ENCODE results near the gene ERCC5.

ERCC5 gene

DNA sequence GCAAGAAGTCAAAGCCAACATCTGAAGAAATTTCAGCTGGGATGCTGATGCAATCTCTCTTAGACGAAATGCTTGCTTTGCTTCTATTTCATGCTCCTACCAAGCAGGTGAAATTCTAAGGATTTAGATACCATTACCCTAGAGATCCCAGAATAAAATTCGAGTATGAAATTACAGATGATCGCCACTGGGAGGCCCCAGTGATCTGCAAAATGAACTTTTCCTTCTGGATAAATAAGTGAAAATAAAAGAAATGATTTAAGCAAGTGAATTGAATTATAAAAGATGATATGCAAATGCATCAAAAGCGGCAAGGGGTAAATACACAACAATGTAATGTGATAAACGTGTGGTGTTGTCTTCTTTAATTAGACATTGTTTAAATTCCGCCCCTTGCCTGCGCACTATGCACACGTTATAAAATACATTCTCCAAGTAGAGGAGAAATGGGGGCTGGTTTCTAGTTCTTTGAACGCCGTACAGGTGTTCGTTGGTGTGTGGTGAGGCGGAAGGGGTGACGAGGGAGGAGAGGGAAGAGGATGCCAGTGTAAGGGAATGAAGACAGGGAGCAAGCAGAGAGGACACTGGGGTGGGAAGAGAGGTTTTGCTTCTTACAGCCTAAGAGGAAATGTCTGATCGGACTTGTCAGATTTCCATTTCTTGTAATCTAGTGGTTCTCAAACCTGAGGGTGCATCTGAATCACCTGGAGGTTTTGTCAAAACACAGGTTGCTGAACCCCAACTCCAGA is 58.0 kb downstream of the ERCC5 start:
- no peak overlapping the region for H3K27ac ChIP-seq
- TF ChIP-seq ZFX (IDR thresholded peaks at IDR 0.05; ENCODE audit: borderline replicate concordance) = no peak
- TF ChIP-seq, protein P1, sequence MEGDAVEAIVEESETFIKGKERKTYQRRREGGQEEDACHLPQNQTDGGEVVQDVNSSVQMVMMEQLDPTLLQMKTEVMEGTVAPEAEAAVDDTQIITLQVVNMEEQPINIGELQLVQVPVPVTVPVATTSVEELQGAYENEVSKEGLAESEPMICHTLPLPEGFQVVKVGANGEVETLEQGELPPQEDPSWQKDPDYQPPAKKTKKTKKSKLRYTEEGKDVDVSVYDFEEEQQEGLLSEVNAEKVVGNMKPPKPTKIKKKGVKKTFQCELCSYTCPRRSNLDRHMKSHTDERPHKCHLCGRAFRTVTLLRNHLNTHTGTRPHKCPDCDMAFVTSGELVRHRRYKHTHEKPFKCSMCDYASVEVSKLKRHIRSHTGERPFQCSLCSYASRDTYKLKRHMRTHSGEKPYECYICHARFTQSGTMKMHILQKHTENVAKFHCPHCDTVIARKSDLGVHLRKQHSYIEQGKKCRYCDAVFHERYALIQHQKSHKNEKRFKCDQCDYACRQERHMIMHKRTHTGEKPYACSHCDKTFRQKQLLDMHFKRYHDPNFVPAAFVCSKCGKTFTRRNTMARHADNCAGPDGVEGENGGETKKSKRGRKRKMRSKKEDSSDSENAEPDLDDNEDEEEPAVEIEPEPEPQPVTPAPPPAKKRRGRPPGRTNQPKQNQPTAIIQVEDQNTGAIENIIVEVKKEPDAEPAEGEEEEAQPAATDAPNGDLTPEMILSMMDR (IDR thresholded peaks at IDR 0.05) = peak; percentile 68

DNA sequence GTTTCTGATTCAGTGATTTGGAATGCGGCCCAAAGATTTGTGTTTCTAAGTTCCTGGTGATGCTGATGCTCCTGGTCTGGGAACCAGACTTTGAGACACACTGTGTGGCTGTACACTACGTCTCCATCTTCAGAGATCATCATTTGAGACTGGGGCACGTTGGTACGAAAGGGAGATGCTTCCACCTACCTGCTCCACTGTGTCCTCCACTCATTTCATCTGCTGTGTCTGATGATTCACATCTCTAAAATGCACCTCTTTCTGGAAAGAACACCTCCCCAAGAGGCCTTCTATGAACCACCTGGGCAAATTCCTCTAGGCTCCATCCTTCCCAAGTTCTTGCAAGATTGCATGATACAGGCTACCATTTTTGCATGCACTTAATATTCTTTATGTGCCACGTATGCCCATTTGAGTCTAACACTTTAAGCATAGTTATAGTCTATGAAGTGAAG is 58.6 kb downstream of the ERCC5 start:
- TF ChIP-seq, protein P1 (IDR thresholded peaks at IDR 0.05) = no peak
- no peak for TF ChIP-seq ZFX (IDR thresholded peaks at IDR 0.05; ENCODE audit: borderline replicate concordance)
- H3K27ac ChIP-seq = no peak overlapping the region

DNA sequence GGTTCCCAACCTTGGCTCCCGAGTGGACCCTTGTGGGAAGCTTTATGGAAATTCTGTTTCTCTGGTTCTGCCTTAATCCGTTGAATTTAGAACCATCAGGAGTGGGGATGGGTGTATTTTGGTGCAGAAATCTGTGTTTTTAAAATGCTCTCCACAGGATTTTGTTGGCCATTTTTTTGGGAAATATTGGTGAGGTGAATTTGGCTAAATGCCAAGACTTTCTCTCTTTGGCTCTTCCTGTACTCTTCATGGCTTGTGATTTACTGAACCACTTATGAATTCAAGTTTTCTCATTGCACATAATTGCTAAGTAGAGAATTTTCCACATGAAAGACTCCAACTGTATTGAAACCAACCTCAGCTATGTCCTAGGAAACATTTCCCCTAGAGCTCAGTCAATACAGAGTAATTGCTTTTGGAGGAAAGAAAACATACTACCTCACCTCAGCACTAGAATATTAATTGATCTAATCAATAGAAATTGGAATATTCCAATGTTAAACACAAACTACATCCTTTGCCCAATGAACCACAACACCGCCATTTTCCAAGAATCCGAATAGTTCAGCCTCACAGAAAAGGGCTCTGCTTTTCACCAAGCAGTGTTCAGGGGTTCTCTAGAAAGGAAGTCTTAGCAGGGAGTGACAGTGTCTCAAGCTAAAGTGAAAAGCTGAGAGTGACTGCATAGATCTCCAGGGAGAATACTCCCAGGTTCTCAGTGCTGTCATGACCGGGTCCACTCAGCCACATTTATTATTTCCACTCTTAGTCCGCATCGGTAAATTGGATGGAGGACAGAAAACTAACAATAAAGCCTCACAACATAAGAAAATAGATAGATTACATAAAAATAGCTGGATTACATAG is 60.3 kb downstream of the ERCC5 start:
- TF ChIP-seq ZFX (IDR thresholded peaks at IDR 0.05; ENCODE audit: borderline replicate concordance) = no peak
- TF ChIP-seq, protein P1 (IDR thresholded peaks at IDR 0.05) = no peak
- no peak overlapping the region for H3K27ac ChIP-seq

DNA sequence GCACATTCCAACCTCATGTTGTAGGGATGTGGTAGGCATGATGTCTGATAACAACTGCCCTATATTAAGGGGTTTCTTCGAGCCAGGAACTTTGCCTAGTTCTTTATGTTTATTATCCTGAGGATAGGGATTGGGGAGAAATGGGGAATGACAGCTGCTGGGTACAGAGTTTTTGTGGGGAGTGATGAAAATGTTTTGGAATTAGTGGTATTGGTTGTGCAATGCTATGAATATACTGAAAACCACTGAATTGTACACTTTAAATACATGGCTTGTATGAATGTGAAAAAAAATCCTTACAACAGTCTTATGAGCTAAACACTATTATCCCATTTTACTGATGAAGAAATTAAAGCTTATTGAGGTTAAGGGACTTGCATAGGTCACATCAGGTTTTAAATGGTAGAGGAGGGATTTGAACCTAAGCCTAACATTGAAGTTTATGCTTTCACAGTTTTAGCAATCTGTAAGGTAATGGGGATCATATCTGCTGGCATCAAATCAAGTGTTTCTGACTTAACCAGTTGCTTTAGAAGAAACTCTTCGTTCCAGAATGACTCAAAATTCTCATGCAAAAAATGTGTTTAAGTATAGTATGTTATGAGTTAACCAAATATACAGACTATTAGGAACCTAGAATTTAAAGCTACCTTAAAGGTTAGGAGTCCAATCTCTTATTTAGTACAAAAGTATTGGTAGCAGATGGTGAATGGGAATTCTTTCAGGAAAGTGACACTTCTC is 61.4 kb downstream of the ERCC5 start:
- H3K27ac ChIP-seq = no peak overlapping the region

DNA sequence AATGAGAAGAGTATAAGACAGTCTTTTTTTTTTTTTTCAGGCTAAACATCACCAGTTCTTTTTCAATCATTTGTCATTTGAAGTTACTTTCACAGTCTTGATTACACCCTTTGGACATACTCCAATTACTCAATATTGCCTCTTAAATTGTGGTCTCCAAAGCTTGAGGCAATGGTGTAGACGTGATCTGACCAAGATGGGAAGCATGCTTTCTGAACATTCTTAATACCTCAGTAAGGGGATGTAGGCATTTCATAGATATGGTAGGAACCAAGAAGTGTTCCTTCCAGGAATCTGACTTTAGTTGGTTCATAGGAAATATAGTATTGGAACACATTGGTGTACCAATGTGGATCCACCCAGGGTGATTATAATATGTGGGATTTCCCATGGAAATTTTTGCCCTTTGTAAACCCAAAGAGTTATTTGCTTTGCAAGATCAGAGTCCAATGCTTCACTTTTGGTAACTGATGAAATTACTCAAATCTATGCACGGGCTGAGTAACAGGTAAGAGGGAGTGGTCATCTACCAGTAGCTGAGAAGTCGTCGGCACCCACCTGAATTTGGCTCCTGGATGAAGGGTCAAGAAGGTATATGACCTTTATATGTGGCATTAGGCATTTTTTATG is 62.2 kb downstream of the ERCC5 start:
- H3K27ac ChIP-seq = no peak overlapping the region

More for the DNA sequence above, 61.4 kb downstream of the ERCC5 start:
- TF ChIP-seq, protein P1 (IDR thresholded peaks at IDR 0.05) = no peak
- TF ChIP-seq ZFX (IDR thresholded peaks at IDR 0.05; ENCODE audit: borderline replicate concordance) = no peak

DNA sequence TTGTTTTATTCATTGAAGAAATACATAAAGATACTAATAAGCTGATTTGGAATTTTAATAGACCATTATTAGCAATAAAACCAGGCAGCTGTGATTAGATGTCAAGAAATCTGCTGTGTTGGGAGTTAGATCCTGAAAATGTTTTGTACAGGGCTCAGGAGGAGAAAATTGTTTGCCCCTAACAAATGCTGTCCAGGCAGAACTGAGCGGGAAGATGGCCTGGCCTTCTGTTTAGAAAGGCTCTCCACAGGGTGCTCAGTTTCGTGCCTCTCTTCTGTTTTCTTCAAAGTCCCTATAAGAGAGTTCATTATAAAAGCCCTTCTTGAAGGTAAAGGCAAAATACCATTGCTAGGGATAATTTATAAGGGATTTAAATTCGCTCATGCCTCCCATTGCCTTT is 64.1 kb downstream of the ERCC5 start:
- H3K27ac ChIP-seq = no peak overlapping the region
- TF ChIP-seq, protein P1 (IDR thresholded peaks at IDR 0.05) = no peak
- no peak for TF ChIP-seq ZFX (IDR thresholded peaks at IDR 0.05; ENCODE audit: borderline replicate concordance)

More for the DNA sequence above, 62.2 kb downstream of the ERCC5 start:
- no peak for TF ChIP-seq ZFX (IDR thresholded peaks at IDR 0.05; ENCODE audit: borderline replicate concordance)
- TF ChIP-seq, protein P1 (IDR thresholded peaks at IDR 0.05) = no peak

Measured in 22Rv1 (cell line).